OCI-LY7 (cell line): ENCODE results near the gene MBTPS1.

ENCODE experiments used
- CTCF ChIP-seq: fragments of 200-600 bp; sonication (generic); conservative IDR thresholded peaks from 2 replicates; pipeline ENCODE4 v1.5.1; 2014; ENCODE audit warnings: mild to moderate bottlenecking, antibody characterized with exemption, low read length, moderate library complexity, mixed read lengths
- EZH2phosphoT487 ChIP-seq: fragments of 200-600 bp; sonication (generic); IDR thresholded peaks from 2 replicates; pipeline ENCODE4 v1.6.1; 2018; ENCODE audit warnings: low read depth, borderline replicate concordance, mild to moderate bottlenecking, mixed run types, antibody characterized with exemption, low read length, moderate library complexity, mixed read lengths

GRCh38 chr16:84082835-84083569, 33.7 kb downstream of the MBTPS1 start:
- TF ChIP-seq CTCF (no peak), EZH2phosphoT487 (no peak)
